Fibroblast of the aortic adventitia (primary cell): ENCODE measurements around the gene NUMBL. TPM values are rescaled to one million over a fixed set of nuclear protein-coding genes. Genes with fewer than 3 reads are reported as not detected.

ENCODE experiments used
- DNase-seq: peaks from one replicate; pipeline ENCODE4 v3.0.0-alpha.2; 2010; ENCODE audit warnings: low read depth
- H3K4me3 ChIP-seq: 2 replicates; pipeline ENCODE4 v1.5.1; 2011; ENCODE audit warnings: low read depth, mild to moderate bottlenecking, control low read depth, low read length, moderate library complexity
- CTCF ChIP-seq: IDR thresholded peaks from 2 replicates; pipeline ENCODE4 v1.5.1; 2011; ENCODE audit warnings: mild to moderate bottlenecking, low read length, control low read depth, inconsistent platforms; ENCODE audit not compliant: insufficient read depth
- total RNA-seq: library from RNA; depleted of rRNA; stranded (reverse); fragments of >200 nt; gene quantifications from 2 replicates; pipeline ENCODE4 v1.2.3, GENCODE V29; 2012; ENCODE audit warnings: low replicate concordance

Gene NUMBL
- total RNA-seq, 1 donor, result 51.4 TPM

- peak overlapping the region; percentile 100 for H3K4me3 ChIP-seq
- TF ChIP-seq CTCF, result no peak
- DNase-seq, result peak; percentile 15
Measured at GRCh38 chr19:40689339-40690049, 957 bp downstream of the NUMBL start.

GRCh38 chr19:40688987-40689338 lies 1.5 kb downstream of the NUMBL start:
- no peak for TF ChIP-seq CTCF
- H3K4me3 ChIP-seq, result peak overlapping the region; percentile 100
- DNase-seq, result peak; percentile 16

GRCh38 chr19:40688309-40688708 lies 2.1 kb downstream of the NUMBL start:
- peak overlapping the region; percentile 100 for H3K4me3 ChIP-seq
- DNase-seq, result peak; percentile 11
- no peak for TF ChIP-seq CTCF

- no peak for TF ChIP-seq CTCF
- peak; percentile 92 for DNase-seq
- H3K4me3 ChIP-seq, result peak overlapping the region; percentile 100
Measured at GRCh38 chr19:40687525-40688016, 2.9 kb downstream of the NUMBL start.

GRCh38 chr19:40686882-40687524 lies 3.4 kb downstream of the NUMBL start:
- no peak for DNase-seq
- peak overlapping the region; percentile 100 for H3K4me3 ChIP-seq
- no peak for TF ChIP-seq CTCF

GRCh38 chr19:40685563-40685962 lies 4.9 kb downstream of the NUMBL start:
- no peak for TF ChIP-seq CTCF
- H3K4me3 ChIP-seq, result no peak overlapping the region
- peak; percentile 25 for DNase-seq
